DMS 273 (cell line): ENCODE data around the gene CNTROB.

Source experiments
- DNase-seq: peaks from one replicate; lab custom pipeline; 2025; ENCODE audit not compliant: unreplicated experiment; lab: John Stamatoyannopoulos, UW

Gene CNTROB

DNA sequence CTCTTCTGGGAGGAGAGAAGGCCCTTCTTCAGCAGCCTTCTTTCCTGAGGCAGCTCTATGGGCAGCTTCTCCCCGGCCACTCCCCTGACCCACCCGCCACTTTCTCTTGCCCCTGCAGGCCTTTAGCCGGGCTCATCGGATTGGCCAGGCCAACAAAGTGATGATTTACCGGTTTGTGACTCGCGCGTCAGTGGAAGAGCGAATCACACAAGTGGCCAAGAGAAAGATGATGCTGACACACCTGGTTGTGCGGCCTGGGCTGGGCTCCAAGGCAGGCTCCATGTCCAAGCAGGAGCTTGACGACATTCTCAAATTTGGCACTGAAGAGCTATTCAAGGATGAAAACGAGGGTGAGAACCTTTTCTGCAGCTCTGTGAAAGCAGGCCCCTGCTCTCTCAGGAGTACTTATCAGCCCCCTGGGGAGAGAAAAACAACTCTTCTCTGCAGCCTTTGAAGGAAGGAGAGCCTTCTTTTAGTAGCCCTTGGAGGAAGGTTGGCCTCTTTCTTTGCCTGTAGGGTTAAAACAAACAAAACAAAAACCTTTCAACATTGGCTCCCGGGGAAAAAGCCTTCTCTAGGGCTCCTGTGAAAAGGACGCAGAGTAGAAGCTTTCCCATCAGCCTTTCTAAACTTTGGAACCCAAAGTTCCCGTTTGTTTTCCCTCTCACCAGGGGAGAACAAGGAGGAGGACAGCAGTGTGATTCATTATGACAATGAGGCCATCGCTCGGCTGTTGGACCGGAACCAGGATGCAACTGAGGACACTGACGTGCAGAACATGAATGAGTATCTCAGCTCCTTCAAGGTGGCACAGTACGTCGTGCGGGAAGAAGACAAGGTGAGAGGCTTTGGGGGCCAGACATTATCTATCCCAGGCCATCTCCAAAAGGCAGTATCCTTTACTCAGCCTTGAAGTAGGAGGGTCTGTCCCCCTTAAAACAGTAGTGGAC is 28.6 kb upstream of the CNTROB start:
- DNase-seq = no peak

DNA sequence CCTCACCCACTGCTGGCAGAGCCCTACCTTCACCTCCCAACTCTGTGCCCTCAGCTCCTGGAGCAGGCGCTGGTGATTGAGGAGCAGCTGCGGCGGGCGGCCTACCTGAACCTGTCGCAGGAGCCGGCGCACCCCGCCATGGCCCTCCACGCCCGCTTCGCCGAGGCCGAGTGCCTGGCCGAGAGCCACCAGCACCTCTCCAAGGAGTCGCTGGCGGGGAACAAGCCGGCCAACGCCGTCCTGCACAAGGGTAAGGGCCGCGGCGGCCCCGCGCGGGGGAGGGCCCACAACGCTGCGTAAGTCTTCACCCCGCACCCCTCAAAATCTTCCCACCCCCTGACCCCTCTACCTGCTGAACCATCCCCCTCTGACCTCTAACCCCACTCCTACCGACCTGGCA is 22.9 kb upstream of the CNTROB start:
- no peak for DNase-seq

DNA sequence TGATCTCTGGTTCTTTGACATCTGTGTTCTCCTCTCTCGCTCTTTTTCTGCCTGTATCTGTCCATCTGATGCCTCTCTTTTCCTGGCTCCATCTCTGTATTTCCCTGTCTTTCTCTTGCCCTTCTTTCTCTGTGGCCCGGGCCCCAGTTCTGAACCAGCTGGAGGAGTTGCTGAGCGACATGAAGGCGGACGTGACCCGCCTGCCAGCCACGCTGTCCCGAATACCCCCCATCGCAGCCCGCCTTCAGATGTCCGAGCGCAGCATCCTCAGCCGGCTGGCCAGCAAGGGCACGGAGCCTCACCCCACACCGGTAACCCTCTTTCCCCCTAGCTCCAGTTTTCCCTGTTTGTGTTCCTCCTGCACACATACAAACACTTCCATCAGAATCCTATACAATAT is 21.7 kb upstream of the CNTROB start:
- no peak for DNase-seq

DNA sequence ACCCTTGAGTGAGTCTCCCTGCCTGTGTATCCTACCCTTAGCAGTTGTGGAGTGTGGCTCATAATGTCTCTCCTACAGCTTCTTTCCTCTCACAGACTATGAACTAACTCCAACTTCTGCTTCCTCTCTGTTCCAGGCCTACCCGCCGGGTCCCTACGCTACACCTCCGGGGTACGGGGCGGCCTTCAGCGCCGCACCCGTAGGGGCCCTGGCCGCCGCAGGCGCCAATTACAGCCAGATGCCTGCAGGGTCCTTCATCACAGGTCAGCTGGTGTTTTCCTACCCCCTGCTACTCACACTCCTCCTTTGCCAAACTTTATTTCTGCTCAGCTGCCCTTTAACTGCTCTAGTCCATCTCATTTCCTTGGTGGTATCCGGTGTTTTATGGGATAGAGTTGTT is 21.3 kb upstream of the CNTROB start:
- DNase-seq = no peak

DNA sequence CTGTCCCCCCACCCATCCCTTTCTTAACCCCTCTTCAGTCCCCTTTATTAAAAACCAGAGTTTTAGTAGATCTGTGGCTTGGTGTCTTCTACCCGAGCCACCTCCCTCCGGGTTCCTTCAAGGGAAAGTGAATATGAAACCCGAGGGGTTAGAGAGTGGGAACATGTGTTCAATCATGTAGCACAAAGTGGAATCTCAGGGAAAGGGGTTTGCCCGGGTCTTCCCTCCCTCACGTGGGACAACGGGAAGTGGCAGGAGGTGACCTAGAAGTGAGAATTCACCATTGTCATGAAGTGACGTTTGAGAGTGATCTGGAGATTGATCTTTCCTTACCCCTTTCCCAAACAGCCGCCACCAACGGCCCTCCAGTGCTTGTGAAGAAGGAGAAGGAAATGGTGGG is 20.9 kb upstream of the CNTROB start:
- DNase-seq = no peak

DNA sequence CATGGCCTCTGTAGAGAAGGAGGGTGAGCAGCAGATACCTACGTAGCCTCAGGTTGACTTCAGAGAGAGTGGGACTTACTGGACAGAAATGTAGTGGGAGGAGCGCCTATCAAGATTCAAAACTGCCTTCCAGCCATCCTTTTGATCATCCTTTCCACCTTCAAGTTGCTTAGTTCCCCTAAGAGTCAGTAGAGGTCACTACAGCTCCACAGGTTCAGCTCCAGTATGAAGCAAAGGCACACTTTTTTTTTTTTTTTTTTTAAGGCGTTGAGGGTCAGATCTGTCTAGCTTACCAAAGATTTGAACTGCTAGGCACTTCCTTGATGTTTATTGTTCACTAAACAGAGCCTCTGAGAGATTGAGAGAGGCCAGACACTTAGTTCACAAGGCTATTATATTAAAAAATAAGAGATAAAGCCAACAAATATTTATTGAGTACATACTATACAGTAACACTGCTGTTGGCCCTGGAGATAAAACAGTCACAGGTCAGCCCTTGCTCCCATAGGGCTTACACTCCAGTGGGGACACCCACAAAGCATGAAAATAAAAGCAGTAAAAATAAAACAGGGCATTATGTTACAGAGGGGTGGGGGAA is 19.0 kb upstream of the CNTROB start:
- peak; percentile 77 for DNase-seq

DNA sequence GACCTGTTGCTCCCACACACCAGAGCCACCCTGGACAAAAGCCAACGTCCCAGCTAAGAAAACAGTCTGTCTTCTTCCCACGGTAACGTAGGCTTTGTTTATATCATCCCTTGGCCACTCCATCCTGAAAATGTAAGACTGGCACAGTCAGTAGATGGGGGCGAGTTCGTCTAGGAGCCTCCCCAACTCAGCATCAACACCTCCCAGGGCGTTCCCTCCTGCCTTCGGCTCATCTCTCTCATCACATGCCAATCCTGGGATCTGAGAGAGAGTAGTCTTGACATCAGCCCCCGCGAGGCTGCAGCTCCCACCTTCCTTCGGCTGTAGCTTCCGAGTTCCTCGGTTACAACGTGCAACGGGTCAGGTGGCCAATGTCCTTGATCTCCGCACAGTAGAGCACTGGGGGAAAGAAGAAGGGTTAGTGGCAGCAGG is 16.8 kb upstream of the CNTROB start:
- DNase-seq = peak; percentile 77

DNA sequence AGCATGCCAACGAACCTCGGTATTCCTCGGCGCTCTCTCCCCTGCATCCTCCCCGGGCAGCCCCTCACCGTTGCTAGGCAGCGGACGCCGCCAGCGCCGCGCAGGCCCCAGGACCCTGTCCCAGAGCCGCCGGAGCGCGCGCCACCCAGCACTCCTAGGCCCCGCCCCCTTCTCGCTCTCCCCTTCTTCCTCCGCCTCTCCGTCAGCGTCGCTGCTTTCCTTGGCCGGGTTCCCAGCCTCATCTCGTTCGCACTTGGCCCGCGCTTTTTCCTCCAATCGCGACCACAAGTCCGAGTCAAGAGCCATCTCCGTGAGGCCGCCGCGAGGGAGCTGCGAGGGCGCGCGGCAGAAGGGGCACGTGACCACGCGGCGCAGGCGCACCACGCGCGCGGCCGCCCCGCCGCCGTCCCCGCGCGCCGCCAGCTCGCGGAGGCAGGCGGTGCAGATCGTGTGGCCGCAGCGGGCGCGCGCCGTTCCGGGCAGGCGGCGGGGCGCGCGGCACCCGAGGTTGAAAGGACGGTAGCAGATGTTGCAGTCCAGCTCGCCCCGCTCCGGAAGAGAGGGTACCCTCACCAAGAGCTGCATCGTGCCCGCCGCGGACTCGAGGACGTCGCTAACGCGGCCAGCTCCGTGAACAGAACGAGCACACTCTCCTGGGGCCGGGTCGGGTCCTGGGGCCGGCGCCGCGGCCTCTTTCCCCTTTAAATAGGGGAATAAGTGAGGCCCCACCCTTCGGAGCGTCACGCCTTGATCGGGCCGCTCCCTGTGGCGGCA is 16.2 kb upstream of the CNTROB start, which contains the start of gene RNF227:
Gene RNF227, minus strand, starts transcription at position 679 of the 774 bp plus-strand sequence. Its CDS starts 94 bp downstream, at position 585.
- DNase-seq = peak; percentile 96

DNA sequence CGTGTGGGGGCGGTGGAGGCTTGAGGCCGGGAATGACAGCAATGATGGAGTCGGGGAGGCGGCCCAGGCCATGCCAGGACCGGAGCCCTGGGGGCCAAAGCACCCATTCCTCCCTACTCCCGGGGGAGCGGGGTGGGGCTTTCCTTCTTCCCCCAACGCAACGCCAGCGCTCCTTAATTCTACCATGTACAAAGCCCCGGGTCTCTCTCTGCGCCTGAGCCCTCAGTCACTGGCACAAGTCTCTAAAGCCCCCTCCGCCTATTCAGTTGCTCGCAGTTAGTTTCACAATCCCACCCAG is 15.7 kb upstream of the CNTROB start:
- no peak for DNase-seq

DNA sequence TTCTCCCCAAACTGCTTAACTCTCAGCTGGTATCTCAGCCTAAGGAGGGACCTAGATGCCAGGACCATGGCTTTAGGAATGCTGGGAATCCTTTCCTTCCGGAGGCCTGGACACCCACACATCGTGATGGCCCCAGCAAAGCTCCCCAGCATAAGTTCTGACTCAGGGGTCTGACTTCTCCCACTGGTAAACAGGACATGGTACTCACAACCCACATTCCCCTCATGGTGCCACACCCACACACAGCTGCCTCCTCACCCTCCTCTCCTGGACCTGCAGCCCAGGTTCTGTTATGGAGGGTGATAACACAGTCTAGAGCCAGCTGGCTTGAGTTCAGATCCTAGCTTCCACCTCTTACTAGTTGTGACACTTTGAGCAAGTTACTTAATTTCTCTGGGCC is 15.2 kb upstream of the CNTROB start:
- DNase-seq = no peak

DNA sequence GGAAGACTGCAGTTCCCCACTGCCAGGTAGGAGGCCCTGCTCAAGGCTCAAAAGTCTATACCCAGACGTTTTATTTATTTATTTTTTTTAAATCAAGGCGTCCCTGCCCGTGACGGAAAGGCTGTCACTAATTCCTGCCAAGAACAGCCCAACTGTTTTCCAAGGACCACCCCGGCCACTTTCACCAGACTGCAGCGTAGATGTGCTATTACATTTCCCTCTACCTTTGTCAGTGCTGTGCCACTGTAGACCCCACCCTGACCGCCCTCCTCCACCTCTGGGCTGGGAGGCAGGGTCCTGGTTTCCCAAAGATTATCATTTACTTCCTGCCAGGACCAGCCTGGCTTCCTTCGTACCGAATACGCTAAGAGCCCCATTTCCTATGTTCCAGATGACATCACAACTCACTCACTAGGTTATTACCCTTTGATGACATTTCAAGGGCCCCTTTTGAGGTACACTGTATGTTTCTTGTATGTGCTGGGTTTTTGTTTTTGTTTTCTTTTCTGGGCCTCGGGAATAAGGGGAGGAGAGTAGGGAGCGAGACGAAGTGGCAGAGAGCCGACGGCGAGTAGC is 9.6 kb upstream of the CNTROB start:
- no peak for DNase-seq

DNA sequence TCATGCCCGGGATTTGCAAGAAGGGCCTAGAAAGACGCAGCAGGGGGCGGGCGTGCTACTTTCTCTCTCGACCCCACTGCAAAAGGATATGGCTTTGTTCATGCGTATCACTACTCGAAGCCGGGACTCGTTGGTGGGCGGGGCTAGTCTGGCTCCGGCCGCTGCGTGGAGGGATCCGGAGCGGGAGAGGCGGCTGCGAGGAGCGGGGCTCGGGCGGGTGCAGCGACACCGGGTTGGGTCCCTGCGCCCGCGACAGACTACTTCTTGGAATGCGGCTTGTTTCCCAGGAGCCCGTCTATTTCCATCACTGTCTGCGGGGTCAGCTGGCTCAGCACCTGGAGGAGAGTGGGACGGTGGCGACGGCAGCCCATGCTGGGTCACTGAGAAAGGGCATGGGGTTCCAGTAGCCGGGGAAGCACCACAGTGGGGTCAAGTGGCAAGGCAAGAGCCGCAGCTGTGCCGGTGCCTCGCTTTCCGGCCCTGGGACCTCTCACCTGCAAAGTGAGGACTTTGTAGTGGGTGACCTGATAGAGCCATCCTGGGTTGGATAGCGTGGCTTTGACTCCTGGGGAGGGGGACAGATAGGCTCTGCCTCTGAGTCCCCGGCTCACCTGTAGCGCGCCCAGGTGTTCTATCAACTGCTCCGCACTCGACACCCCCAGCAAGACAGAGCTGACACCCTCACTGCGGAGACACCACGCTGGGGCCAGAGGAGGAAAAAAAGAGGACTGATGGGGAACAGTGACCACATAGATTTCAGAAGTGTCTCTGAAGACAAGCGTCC is 9.0 kb upstream of the CNTROB start:
- DNase-seq = no peak

DNA sequence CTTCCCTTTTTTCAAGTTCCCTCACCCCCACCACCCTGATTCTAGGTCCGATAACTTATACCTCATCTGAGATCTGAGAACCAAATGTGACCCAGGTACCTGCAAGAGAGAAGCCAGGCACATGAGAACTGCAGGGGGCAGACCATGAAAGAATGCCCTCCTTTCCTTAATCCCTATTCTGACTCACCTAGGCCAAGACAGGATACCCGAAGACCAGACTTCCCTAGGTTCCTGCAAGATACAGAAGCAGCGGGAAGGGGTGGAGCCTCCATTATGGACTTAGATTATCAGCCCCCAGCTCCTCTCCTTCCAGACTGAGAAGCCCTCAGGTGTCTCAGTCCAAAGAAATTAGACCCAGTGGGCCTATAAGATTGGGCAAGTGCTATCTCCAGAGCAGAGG is 4.4 kb upstream of the CNTROB start:
- no peak for DNase-seq

DNA sequence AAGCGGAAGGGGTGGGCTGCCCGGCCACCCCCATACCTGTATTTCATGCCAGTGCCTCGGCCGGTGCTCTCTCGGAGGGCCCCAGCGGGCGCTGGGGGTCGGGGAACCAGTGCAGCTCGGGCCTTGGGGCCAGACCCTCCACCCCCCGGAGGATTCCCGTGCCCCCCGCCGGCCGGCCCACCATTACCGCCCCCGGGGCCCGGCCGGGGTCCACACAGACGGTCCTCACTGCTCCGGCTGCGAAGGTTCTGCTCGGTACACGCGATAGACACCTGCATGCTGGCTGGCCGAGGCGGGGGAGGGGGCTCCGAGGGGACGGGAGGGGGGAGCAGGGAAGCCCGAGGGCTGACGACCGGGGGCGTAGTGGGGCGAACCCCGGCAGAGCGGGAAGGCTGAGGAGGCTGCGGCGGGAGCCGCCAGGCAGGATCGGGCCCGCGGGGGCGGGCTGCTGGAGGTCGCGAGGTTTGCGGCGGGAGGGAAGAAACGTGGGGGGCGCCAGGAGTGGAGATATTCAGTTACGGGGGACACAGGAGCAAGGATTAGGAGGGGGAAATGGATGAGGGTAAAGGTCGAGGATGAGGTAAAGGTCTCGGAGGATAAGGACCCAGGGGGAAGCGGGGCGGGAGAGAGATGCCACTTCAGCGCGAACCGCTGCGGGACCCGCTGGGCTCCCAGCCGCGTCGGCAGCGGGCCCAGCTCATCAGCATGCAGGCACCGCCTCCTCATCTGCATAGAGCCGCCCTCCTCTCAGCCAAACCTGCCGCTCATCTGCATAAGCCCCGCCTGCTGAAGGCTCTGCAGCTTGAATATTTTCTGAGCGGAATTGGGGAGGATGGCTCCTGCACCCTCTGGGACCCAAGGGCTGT is 2.6 kb upstream of the CNTROB start, which contains the start of gene KCNAB3:
Gene KCNAB3, minus strand, starts transcription at position 699 of the 866 bp plus-strand sequence. Its CDS starts 421 bp downstream, at position 278.
- no peak for DNase-seq

DNA sequence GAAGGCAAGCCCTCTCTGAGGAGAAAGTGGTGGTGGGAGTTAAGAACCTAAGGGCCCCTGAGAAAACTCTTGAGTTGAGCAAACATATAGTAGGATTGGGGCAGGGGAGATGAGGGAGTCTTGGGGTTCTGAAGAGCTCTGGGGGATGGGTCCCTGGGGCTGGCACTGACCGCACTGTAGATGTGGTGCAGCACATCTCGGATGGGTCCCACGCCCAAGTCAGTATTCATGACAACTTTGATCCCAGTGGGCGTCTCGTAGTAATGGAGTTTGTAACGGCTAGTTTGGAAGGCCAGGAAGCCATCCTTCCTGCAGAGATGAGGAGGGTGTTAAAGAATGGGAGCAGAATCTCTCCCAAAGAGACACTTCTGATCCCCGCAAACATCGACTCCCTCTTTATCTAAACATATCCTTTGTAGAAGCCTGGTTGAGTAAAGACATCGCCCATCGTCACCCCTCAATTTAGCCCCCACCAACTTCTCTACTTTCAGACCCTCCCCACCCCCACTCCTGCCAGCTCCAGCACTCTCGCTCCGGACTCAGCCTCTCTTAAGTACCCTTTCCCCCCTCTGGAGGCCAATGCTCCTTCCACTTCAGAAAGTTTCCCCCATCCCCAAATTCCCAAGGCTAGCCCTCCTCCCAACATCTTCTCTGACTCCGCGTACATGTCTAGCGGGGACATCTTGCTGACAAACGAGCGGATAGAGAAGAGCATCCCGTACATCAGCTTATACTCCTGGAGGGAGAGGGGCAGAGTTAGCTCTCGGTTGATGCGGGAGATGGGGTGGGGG is 970 bp upstream of the CNTROB start:
- peak; percentile 41 for DNase-seq

DNA sequence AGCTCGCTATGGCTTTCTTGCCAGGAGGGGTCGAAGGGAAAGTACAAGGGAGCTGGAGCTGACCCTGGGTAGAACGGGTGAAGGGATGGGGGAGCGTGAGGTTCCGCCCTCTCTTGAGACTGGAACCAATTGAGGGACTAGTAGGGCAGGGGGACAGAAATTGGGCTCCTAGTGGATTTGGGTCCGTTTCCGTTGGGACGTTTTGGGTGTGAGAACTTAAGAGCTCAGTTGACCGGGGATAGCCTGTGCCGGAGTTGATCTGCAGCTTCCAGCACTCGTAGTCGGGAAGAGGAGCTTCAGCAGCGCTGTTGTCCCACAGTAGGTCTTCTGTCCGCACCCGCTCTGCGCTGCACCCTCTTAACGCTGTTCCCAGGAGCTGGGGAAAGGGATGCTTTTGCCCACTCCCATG is 481 bp downstream of the CNTROB start:
- DNase-seq = peak; percentile 56

DNA sequence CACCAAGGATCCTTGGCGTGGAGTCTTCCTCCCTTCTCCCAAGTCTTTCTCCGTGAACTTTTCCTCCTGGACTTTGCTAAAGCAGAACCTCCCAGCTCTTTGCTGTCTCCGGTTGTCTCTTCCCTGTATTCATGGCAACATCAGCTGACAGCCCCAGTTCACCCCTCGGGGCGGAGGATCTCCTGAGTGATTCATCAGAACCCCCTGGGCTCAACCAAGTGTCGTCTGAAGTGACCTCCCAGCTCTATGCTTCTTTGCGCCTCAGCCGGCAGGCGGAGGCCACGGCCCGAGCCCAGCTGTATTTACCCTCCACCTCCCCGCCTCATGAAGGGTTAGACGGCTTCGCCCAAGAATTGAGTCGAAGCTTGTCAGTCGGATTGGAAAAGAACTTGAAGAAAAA is 943 bp downstream of the CNTROB start:
- DNase-seq = peak; percentile 42

DNA sequence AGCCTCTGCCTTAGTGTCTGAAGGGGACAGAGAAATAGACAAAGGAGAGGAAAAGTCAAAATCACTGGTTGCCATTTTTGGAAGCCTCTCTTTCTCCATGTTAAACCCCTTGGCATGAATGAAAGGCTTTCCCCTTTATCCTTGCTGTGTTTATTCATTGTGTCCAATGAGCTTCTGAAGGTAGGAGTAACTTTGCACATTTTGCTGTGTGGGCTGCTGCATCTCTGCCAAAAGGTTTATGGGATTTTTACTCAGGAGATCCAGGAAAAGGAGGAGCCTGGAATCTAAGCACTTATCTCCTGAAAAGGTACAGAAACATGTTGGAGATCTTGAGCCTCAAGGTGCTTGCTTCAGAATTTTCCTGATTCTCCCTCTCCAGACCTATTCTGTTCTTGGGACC is 3.9 kb downstream of the CNTROB start:
- no peak for DNase-seq

DNA sequence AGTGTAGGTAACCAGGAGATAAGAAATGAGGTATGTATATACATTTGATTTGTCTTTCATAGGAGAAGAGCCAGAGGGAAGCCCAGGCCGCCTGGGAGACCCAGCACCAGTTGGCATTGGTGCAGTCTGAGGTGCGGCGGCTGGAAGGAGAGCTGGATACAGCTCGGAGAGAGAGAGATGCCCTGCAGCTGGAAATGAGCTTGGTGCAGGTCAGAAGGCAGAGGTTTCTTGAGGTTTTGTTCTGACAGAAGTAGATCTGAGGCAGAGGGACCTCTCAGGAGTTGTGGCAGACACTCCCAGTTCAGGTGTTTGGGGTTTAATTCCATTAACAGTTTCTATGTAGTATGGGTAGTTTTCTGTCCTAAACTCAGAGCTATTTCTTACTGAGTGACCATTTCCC is 8.0 kb downstream of the CNTROB start:
- no peak for DNase-seq
